ENCODE measurements around the gene ARID3A.

ARID3A gene

GRCh38 chr19:934197-934840 lies 8.5 kb downstream of the ARID3A start:
- TF ChIP-seq CTCF (IDR thresholded peaks at IDR 0.05; ENCODE audit: borderline replicate concordance, insufficient read depth, low read depth, low read length) = no peak
- no peak overlapping the region for H3K4me3 ChIP-seq (ENCODE audit: low read depth, low read length)

GRCh38 chr19:934865-935479 lies 9.1 kb downstream of the ARID3A start:
- no peak for TF ChIP-seq CTCF (IDR thresholded peaks at IDR 0.05; ENCODE audit: borderline replicate concordance, insufficient read depth, low read depth, low read length)
- no peak overlapping the region for H3K4me3 ChIP-seq (ENCODE audit: low read depth, low read length)

GRCh38 chr19:936175-936546 lies 10.3 kb downstream of the ARID3A start:
- H3K4me3 ChIP-seq (ENCODE audit: low read depth, low read length) = no peak overlapping the region
- no peak for TF ChIP-seq CTCF (IDR thresholded peaks at IDR 0.05; ENCODE audit: borderline replicate concordance, insufficient read depth, low read depth, low read length)

- H3K4me3 ChIP-seq (ENCODE audit: low read depth, low read length) = no peak overlapping the region
- no peak for TF ChIP-seq CTCF (IDR thresholded peaks at IDR 0.05; ENCODE audit: borderline replicate concordance, insufficient read depth, low read depth, low read length)
These were observed 11.4 kb downstream of the ARID3A start for GRCh38 chr19:937259-937694.

GRCh38 chr19:938233-938923 lies 12.5 kb downstream of the ARID3A start:
- no peak for TF ChIP-seq CTCF (IDR thresholded peaks at IDR 0.05; ENCODE audit: borderline replicate concordance, insufficient read depth, low read depth, low read length)
- no peak overlapping the region for H3K4me3 ChIP-seq (ENCODE audit: low read depth, low read length)

GRCh38 chr19:939439-939838 lies 13.6 kb downstream of the ARID3A start:
- H3K4me3 ChIP-seq (ENCODE audit: low read depth, low read length) = no peak overlapping the region
- TF ChIP-seq CTCF (IDR thresholded peaks at IDR 0.05; ENCODE audit: borderline replicate concordance, insufficient read depth, low read depth, low read length) = no peak

- TF ChIP-seq CTCF (IDR thresholded peaks at IDR 0.05; ENCODE audit: borderline replicate concordance, insufficient read depth, low read depth, low read length) = no peak
- H3K4me3 ChIP-seq (ENCODE audit: low read depth, low read length) = no peak overlapping the region
These were observed 14.1 kb downstream of the ARID3A start for GRCh38 chr19:939922-940321.

Data from GM12875 (cell line).